Activated CD8-positive, alpha-beta memory T cell treated with anti-CD3 and anti-CD28 coated beads, Interleukin-2, amount 10 ng/mL, durations not matched to agents 7 days and 5 days (primary cell): ENCODE data around the gene REXO1. TPM values are rescaled to one million over a fixed set of nuclear protein-coding genes. Genes with fewer than 3 reads are reported as not detected.
A peak's percentile ranks its signal among the peaks of the same experiment; 100 is the strongest.

Source experiments
- ATAC-seq: fragments of 150-1000 bp; cut with Tn5 transposase; one replicate; pipeline ENCODE4 v1.10.0; 2021; ENCODE audit warnings: moderate library complexity
- CTCF ChIA-PET: fragments of 350-600 bp; sonication (Branson Sonifier 250); formaldehyde crosslinking; loops from one replicate; lab custom pipeline; 2021; ENCODE audit warnings: antibody characterized with exemption; lab: Charles Lee
- DNase-seq: peaks from one replicate; pipeline ENCODE4 v3.0.0-alpha.2; 2020
- H3K27ac Mint-ChIP-seq: one replicate; pipeline ENCODE4 v1.8.0; 2021; ENCODE audit warnings: mild to moderate bottlenecking, mixed read lengths
- H3K27me3 Mint-ChIP-seq: one replicate; pipeline ENCODE4 v1.8.0; 2021; ENCODE audit warnings: mixed read lengths
- H3K36me3 Mint-ChIP-seq: one replicate; pipeline ENCODE4 v1.8.0; 2021; ENCODE audit warnings: mild to moderate bottlenecking, mixed read lengths
- H3K4me1 Mint-ChIP-seq: one replicate; pipeline ENCODE4 v1.8.0; 2021; ENCODE audit warnings: mixed read lengths
- H3K4me3 Mint-ChIP-seq: one replicate; pipeline ENCODE4 v1.8.0; 2021; ENCODE audit warnings: mild to moderate bottlenecking, moderate library complexity, mixed read lengths
- H3K9me3 Mint-ChIP-seq: one replicate; pipeline ENCODE4 v1.8.0; 2022; ENCODE audit warnings: low read depth, mixed read lengths
- microRNA-seq: library from miRNA; unstranded; fragments of <30 nt; microRNA quantifications from one replicate; pipeline ENCODE4 v1.2.0, GENCODE V29; 2022
- total RNA-seq, 2 experiments: library from RNA; stranded (reverse); gene quantifications; one replicate each; pipeline ENCODE4 v1.2.3, GENCODE V29; 2021

REXO1 gene
- total RNA-seq, 2 experiments from 2014 or later = 58.4 to 68.4 TPM

DNA sequence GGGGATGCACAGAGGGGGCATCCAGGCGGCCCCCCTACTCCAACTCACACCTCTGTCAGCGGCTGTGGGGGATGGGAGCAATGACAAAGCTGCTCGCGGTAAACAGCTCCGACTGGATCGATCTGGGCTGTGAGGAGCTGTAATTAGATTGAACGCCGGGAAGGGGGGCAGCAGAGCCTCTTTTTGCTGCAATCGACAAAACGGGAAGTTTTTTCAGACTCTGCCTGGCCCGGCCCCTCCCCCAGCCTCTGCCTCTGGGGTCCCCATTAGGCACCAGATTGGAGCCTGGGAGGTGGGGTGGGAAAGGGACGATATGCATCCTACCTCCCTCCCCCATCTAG lies 78.7 kb downstream of the REXO1 start:
- ATAC-seq (no peak), DNase-seq (no peak)
- Mint-ChIP-seq H3K4me1 (no peaks in the 10 kb centered on the region), H3K27me3 (peaks cover 78% of the 10 kb centered on the region), H3K9me3 (peaks cover 7% of the 10 kb centered on the region), H3K27ac (no peak overlapping the region), H3K4me3 (no peak overlapping the region), H3K36me3 (no peaks in the 10 kb centered on the region)
- CTCF ChIA-PET = interaction anchor here (1.2 to 4.9 kb wide), 2 partner anchors 13 to 224 kb away, joined by 3 to 27 read pairs; no protein-coding TSS in a partner anchor

DNA sequence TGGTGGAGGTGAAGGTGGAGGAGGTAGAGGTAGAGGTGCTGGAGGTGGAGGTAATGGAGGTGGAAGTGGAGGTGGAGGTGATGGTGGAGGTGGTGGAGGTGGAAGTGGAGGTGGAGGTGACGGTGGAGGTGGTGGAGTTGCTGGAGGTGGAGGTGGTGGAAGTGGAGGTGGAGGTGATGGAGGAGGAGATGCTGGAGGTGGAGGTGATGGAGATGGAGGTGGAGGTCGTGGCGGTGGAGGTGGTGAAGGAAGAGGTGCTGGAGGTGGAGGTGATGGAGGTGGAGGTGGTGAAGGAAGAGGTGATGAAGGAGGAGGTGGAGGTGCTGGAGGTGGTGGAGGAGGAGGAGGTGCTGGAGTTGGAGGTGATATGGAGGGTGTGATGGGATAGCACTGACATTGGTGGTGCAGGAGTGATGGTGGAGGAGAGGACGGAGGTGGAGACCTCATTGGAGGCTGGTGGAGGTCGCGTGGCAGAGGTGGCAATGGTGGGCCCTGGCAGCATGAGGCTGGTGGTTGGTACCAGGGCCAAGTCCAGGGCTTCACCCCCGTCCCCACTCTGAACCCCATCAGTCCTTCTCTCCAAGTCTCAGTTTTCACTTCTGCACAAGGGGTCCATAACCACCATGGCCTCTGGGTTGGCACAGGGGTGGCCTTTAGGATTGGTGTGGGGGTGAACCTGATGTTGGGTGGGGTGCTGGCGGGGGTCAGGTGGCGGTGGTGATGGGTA lies 79.2 kb downstream of the REXO1 start:
- Mint-ChIP-seq H3K4me3 (no peak overlapping the region), H3K9me3 (peaks cover 7% of the 10 kb centered on the region), H3K36me3 (no peaks in the 10 kb centered on the region), H3K27me3 (peaks cover 79% of the 10 kb centered on the region), H3K4me1 (no peaks in the 10 kb centered on the region), H3K27ac (no peak overlapping the region)
- CTCF ChIA-PET = interaction anchor here (0.7 to 4.9 kb wide), 7 partner anchors 13 to 223 kb away, joined by 3 to 33 read pairs (median 4); no protein-coding TSS in a partner anchor
- DNase-seq = no peak
- no peak for ATAC-seq

- CTCF ChIA-PET = interaction anchor here (0.7 to 4.3 kb wide), 6 partner anchors 14 to 221 kb away, joined by 3 to 33 read pairs (median 4); no protein-coding TSS in a partner anchor
These were observed 80.0 kb downstream of the REXO1 start for GRCh38 chr19:1768248-1768647.

DNA sequence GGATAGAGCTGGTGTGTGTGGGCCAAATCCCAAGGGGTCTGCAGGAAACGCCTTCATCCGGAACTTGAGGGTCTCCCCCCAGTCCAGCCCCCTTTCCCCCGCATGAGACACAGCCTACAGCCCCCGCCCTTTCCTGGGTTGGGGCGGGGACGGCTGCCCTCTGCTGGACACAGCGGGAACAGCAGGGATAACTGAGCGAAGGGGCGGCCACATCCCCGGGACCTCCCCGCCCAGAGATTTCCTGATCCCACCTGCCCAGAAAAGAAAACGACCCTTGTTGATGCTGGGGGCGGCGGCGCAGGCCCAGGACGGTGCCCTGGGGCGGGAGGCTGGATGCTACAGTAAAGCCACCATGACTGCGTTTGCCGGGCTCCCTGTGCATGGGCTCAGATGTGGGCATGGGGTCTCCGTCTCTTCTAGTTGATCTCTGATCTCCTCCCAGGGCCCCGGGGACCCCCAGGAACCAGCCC lies 80.8 kb downstream of the REXO1 start:
- Mint-ChIP-seq H3K4me3 (no peak overlapping the region), H3K36me3 (no peaks in the 10 kb centered on the region), H3K4me1 (no peaks in the 10 kb centered on the region), H3K9me3 (peaks cover 7% of the 10 kb centered on the region), H3K27ac (no peak overlapping the region), H3K27me3 (peaks cover 79% of the 10 kb centered on the region)
- CTCF ChIA-PET = interaction anchor here (0.6 to 4.3 kb wide), 6 partner anchors 15 to 165 kb away, joined by 3 to 33 read pairs (median 4); no protein-coding TSS in a partner anchor
- DNase-seq (peak; percentile 63), ATAC-seq (peak; percentile 47)

More at GRCh38 chr19:1768248-1768647, 80.0 kb downstream of the REXO1 start:
- Mint-ChIP-seq H3K27me3 (peaks cover 80% of the 10 kb centered on the region), H3K9me3 (peaks cover 7% of the 10 kb centered on the region), H3K4me1 (no peaks in the 10 kb centered on the region), H3K36me3 (no peaks in the 10 kb centered on the region), H3K27ac (no peak overlapping the region), H3K4me3 (no peak overlapping the region)
- ATAC-seq (no peak), DNase-seq (no peak)

- H3K4me3 Mint-ChIP-seq = no peak overlapping the region
These were observed 81.4 kb downstream of the REXO1 start for GRCh38 chr19:1766800-1767352.

DNA sequence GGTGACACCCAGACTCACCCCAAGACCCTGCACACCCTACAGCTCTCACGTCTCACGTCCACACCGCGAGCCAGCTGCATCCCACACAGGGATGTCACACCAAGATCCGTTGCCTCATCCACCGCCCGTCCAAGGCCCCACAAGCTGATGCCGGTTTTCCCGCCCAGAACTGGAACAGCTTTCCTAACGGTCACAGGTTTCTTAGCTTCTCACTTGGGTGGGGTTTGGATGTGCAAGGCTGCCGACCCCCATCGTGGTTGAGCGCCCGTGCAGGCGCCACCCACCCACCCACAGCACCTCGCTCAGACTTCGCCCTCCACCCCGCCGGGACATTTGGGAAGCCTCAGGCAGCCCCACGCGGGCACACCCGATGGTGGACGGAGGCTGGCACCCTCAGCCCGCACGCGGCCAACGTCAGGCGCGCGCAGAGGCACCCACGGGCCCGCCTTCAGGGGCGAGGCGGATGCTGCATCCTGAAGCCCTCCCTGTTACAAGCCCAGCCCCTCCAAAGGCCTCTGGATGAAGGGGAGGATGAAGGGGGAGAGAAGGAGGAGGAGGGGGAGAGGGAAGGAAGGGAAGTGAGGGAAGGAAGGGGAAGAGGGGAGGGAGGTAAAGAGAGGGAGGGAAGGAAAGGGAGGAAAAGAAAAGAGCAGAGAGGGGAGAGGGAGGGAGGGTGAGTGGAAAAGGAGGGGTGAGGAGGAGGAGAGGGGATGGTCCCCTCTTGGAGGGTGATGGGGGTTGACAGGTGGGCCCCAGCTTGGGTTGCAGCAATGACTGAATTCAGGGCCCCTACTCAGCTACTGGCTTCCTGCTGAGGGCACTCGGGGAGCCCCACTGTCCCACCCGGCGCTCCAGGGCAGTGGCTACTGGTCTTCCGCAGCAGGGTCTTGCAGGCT lies 82.1 kb downstream of the REXO1 start:
- DNase-seq = no peak
- CTCF ChIA-PET = interaction anchor here (0.5 to 4.3 kb wide), 10 partner anchors 11 to 906 kb away, joined by 3 to 33 read pairs (median 4); no protein-coding TSS in a partner anchor
- Mint-ChIP-seq H3K4me3 (no peak overlapping the region), H3K9me3 (peaks cover 5% of the 10 kb centered on the region), H3K27ac (peak overlapping the region; percentile 25), H3K27me3 (peaks cover 81% of the 10 kb centered on the region), H3K4me1 (no peaks in the 10 kb centered on the region), H3K36me3 (no peaks in the 10 kb centered on the region)
- ATAC-seq = no peak

More at GRCh38 chr19:1766800-1767352, 81.4 kb downstream of the REXO1 start:
- Mint-ChIP-seq H3K4me1 (no peaks in the 10 kb centered on the region), H3K36me3 (no peaks in the 10 kb centered on the region), H3K27me3 (peaks cover 78% of the 10 kb centered on the region), H3K27ac (no peak overlapping the region), H3K9me3 (peaks cover 7% of the 10 kb centered on the region)
- CTCF ChIA-PET = interaction anchor here (0.5 to 4.3 kb wide), 9 partner anchors 16 to 905 kb away, joined by 3 to 33 read pairs (median 4); no protein-coding TSS in a partner anchor
- DNase-seq (no peak), ATAC-seq (no peak)

Small RNA genes lying within 50 kb of the gene (microRNA-seq; reads per million reads assigned to microRNA genes)
- gene MIR1909 = 7.7 reads per million, percentile 23 among the genes with 10 or more reads in this experiment

Other genes with a start within 250 kb of the REXO1 start
- gene UQCR11, start 243.0 kb downstream of the REXO1 start, total RNA-seq = 100 to 1,000 TPM; 192 to 196 TPM
- gene TCF3, start 195.9 kb downstream of the REXO1 start, total RNA-seq = 100 to 1,000 TPM; 116 to 124 TPM
- not detected for gene ONECUT3, start 95.0 kb downstream of the REXO1 start, total RNA-seq
- gene ATP8B3, start 36.2 kb downstream of the REXO1 start, total RNA-seq = 10 to 100 TPM in 1 of 2 experiments, 1 to 10 TPM in 1; 7.3 to 21.8 TPM
- gene KLF16, start 15.1 kb upstream of the REXO1 start, total RNA-seq = 10 to 100 TPM; 22.6 to 28.1 TPM
- gene ABHD17A, start 37.0 kb upstream of the REXO1 start, total RNA-seq = 100 to 1,000 TPM; 156 to 189 TPM
- 10 to 100 TPM in 1 of 2 experiments, 1 to 10 TPM in 1; 9.3 to 11.4 TPM for gene ADAT3, start 56.9 kb upstream of the REXO1 start, total RNA-seq
- 10 to 100 TPM; 32.9 to 34.8 TPM for gene SCAMP4, start 56.9 kb upstream of the REXO1 start, total RNA-seq
- gene CSNK1G2, start 92.7 kb upstream of the REXO1 start, total RNA-seq = 100 to 1,000 TPM; 114 to 129 TPM
- 10 to 100 TPM; 37.4 to 52.7 TPM for gene BTBD2, start 167.2 kb upstream of the REXO1 start, total RNA-seq
- gene MKNK2, start 202.8 kb upstream of the REXO1 start, total RNA-seq = 100 to 1,000 TPM; 196 to 201 TPM
- gene MOB3A, start 247.8 kb upstream of the REXO1 start, total RNA-seq = 100 to 1,000 TPM; 200 to 202 TPM
- 10 to 100 TPM in 1 of 2 experiments, 1 to 10 TPM in 1; 7.2 to 10.1 TPM for gene IZUMO4, start 248.4 kb upstream of the REXO1 start, total RNA-seq